ENCODE results near the gene DENND4A.

The DENND4A gene

GRCh38 chr15:65792138-65792987 is at the start of gene DENND4A:
TSS of gene DENND4A (minus strand) at chr15:65792293. CDS start at chr15:65756450, 35,843 bp downstream.
- DNase-seq = peak; percentile 91

- no peak for DNase-seq
Measured at GRCh38 chr15:65841121-65841930, 49.2 kb upstream of the DENND4A start.

- DNase-seq = no peak
Measured at GRCh38 chr15:65839985-65840384, 47.9 kb upstream of the DENND4A start.

GRCh38 chr15:65839354-65839901 is 47.3 kb upstream of the DENND4A start:
- no peak for DNase-seq

- no peak for DNase-seq
Measured at GRCh38 chr15:65837301-65838294, 45.5 kb upstream of the DENND4A start.

GRCh38 chr15:65836665-65837064 is 44.6 kb upstream of the DENND4A start:
- DNase-seq = no peak

GRCh38 chr15:65835447-65835846 is 43.4 kb upstream of the DENND4A start:
- DNase-seq = no peak

- DNase-seq = no peak
Measured at GRCh38 chr15:65834603-65835282, 42.6 kb upstream of the DENND4A start.

- DNase-seq = no peak
Measured at GRCh38 chr15:65833501-65834205, 41.6 kb upstream of the DENND4A start.

- peak; percentile 99 for DNase-seq
Measured at GRCh38 chr15:65832549-65833364, 40.7 kb upstream of the DENND4A start.

- DNase-seq = peak; percentile 21
Measured at GRCh38 chr15:65829130-65829764, 37.2 kb upstream of the DENND4A start.

- DNase-seq = no peak
Measured at GRCh38 chr15:65828585-65828984, 36.5 kb upstream of the DENND4A start.

- no peak for DNase-seq
Measured at GRCh38 chr15:65827065-65827464, 35.0 kb upstream of the DENND4A start.

GRCh38 chr15:65824941-65825544 is 33.0 kb upstream of the DENND4A start:
- no peak for DNase-seq

- DNase-seq = peak; percentile 16
Measured at GRCh38 chr15:65824031-65824743, 32.1 kb upstream of the DENND4A start.

- DNase-seq = no peak
Measured at GRCh38 chr15:65822316-65822715, 30.2 kb upstream of the DENND4A start.

- no peak for DNase-seq
Measured at GRCh38 chr15:65821070-65821469, 29.0 kb upstream of the DENND4A start.

GRCh38 chr15:65819563-65819960 is 27.5 kb upstream of the DENND4A start:
- no peak for DNase-seq
